CD8-positive, alpha-beta memory T cell (primary cell): ENCODE data around the gene MIOX. TPM values are rescaled to one million over a fixed set of nuclear protein-coding genes. Genes with fewer than 3 reads are reported as not detected.

Source experiments
- CTCF ChIA-PET: fragments of 350-600 bp; sonication (Branson Sonifier 250); formaldehyde crosslinking; loops from one replicate; lab custom pipeline; 2021; ENCODE audit warnings: antibody characterized with exemption; lab: Charles Lee
- POLR2A ChIA-PET: fragments of 350-600 bp; sonication (Branson Sonifier 250); formaldehyde crosslinking; loops from one replicate; lab custom pipeline; 2021; ENCODE audit warnings: antibody characterized with exemption; lab: Charles Lee
- DNase-seq, 5 donors: peaks; one replicate each; pipeline versions ENCODE4 v3.0.0 to v3.0.0-alpha.2; 2020 to 2022; ENCODE audit warnings: mixed read lengths in 1 of 5
- H3K27ac ChIP-seq: one replicate; pipeline ENCODE4 v1.7.0; 2013; ENCODE audit warnings: low read depth, mild to moderate bottlenecking, low read length, moderate library complexity
- H3K27me3 ChIP-seq: 2 replicates; pipeline ENCODE4 v1.7.0; 2013; ENCODE audit warnings: low read length, mild to moderate bottlenecking; ENCODE audit not compliant: insufficient read depth, poor library complexity, severe bottlenecking
- H3K36me3 ChIP-seq: 2 replicates; pipeline ENCODE4 v1.7.0; 2013; ENCODE audit warnings: mild to moderate bottlenecking, low read length, moderate library complexity; ENCODE audit not compliant: insufficient read depth
- H3K4me1 ChIP-seq: 2 replicates; pipeline ENCODE4 v1.7.0; 2013; ENCODE audit warnings: mild to moderate bottlenecking, low read length, moderate library complexity; ENCODE audit not compliant: insufficient read depth
- H3K4me3 ChIP-seq: 2 replicates; pipeline ENCODE4 v1.7.0; 2013; ENCODE audit warnings: mild to moderate bottlenecking, low read length
- H3K9me3 ChIP-seq: 2 replicates; pipeline ENCODE4 v1.7.0; 2013; ENCODE audit warnings: mild to moderate bottlenecking, low read length
- H3K27ac Mint-ChIP-seq, 8 donors: one replicate each; pipeline ENCODE4 v1.8.0; 2020 to 2021; ENCODE audit warnings: mixed read lengths in 8 of 8, mild to moderate bottlenecking in 6 of 8, inconsistent platforms in 3 of 8, moderate library complexity in 3 of 8
- H3K27me3 Mint-ChIP-seq, 2 donors: one replicate each; pipeline ENCODE4 v1.8.0; 2020 to 2021; ENCODE audit warnings: mixed read lengths in 2 of 2, mild to moderate bottlenecking in 1 of 2, moderate library complexity in 1 of 2
- H3K36me3 Mint-ChIP-seq, 3 donors: one replicate each; pipeline ENCODE4 v1.8.0; 2020 to 2021; ENCODE audit warnings: mixed read lengths in 3 of 3, inconsistent platforms in 1 of 3, mild to moderate bottlenecking in 1 of 3
- H3K4me1 Mint-ChIP-seq, 3 donors: one replicate each; pipeline ENCODE4 v1.8.0; 2020 to 2021; ENCODE audit warnings: mixed read lengths in 3 of 3, inconsistent platforms in 1 of 3, mild to moderate bottlenecking in 1 of 3
- H3K4me3 Mint-ChIP-seq, 7 donors: one replicate each; pipeline ENCODE4 v1.8.0; 2020 to 2021; ENCODE audit warnings: mixed read lengths in 7 of 7, mild to moderate bottlenecking in 6 of 7, moderate library complexity in 4 of 7, inconsistent platforms in 2 of 7
- H3K9me3 Mint-ChIP-seq, 5 donors: one replicate each; pipeline ENCODE4 v1.8.0; 2020 to 2022; ENCODE audit warnings: mixed read lengths in 5 of 5, mild to moderate bottlenecking in 3 of 5, moderate library complexity in 2 of 5, inconsistent platforms in 1 of 5
- polyA plus RNA-seq: library from polyadenylated mRNA; unstranded; fragments of 300-500 nt; fragmentation: Illumina TruSeq; gene quantifications from one replicate; pipeline ENCODE4 v1.2.3, GENCODE V29; 2021
- total RNA-seq, 2 experiments: library from RNA; stranded (reverse); gene quantifications; one replicate each; pipeline ENCODE4 v1.2.3, GENCODE V29; 2021

Gene MIOX
- total and polyA plus RNA-seq, 3 experiments from 2014 or later = 0.31 TPM; not detected in 2

- Histone ChIP-seq H3K9me3 (no peaks in the 10 kb centered on the region), H3K27me3 (no peaks in the 10 kb centered on the region), H3K4me1 (peaks cover 16% of the 10 kb centered on the region), H3K27ac (no peak overlapping the region), H3K4me3 (no peak overlapping the region), H3K36me3 (peaks cover 57% of the 10 kb centered on the region)
- no peak for DNase-seq
- Mint-ChIP-seq H3K4me1 (peaks cover 14 to 30% (median 17%) of the 10 kb centered on the region in 3 donors), H3K36me3 (peaks cover 0 to 87% (median 7%) of the 10 kb centered on the region in 3 donors), H3K27ac (no peak overlapping the region), H3K9me3 (no peaks in the 10 kb centered on the region), H3K4me3 (no peak overlapping the region), H3K27me3 (no peaks in the 10 kb centered on the region)
- ChIA-PET POLR2A (no interaction called here), CTCF (no interaction called here)
These were observed 22.2 kb upstream of the MIOX start for GRCh38 chr22:50464451-50464850.

DNA sequence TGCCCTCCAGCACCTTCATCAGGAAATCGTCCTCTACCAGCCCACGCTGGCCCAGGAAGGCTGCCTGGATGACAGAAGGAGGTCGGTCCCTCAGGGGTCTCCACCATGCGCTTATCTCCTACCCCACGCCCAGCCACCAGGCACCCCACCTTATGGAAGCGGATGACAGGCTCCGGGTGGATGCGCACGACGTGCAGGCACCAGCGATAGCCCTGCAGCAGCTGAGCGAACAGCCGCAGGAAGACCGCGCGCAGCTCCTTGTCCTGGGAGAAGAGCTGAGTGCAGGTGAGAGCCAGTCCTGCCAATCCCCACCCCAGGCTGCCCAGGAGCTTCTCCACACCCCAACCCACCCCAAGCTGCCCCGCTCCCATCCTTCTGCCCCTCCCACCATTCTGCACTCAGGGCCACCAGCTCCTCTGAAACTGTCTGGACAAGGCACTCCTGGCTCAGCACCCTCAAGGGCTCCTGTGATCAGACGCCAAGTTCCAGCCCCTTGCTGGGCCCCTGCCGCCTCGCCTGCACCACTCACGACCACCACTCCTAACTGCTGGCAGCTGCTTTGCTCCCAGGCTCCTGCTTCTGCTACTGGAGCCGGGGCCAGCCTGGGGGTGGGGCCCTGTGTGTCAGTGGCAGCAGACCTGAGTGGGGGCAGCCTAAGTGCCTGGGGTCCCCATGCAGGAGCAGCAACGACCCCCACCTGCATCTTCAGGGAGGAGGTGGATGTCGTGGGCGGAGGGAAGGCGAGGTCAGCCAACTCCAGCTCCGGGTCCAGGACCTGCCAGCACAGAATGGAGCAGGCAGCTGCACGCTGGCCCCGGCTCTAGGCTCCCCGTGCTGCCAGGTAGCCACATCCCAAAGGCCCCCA is 21.4 kb upstream of the MIOX start:
- Histone ChIP-seq H3K27me3 (no peaks in the 10 kb centered on the region), H3K36me3 (peaks cover 50% of the 10 kb centered on the region), H3K4me1 (peaks cover 21% of the 10 kb centered on the region), H3K27ac (no peak overlapping the region), H3K9me3 (no peaks in the 10 kb centered on the region), H3K4me3 (no peak overlapping the region)
- Mint-ChIP-seq H3K27ac (no peak overlapping the region), H3K36me3 (peaks cover 0 to 80% (median 7%) of the 10 kb centered on the region in 3 donors), H3K27me3 (no peaks in the 10 kb centered on the region), H3K4me3 (no peak overlapping the region), H3K9me3 (no peaks in the 10 kb centered on the region), H3K4me1 (peaks cover 23 to 38% (median 25%) of the 10 kb centered on the region in 3 donors)
- DNase-seq = no peak
- CTCF ChIA-PET = no interaction called here
- POLR2A ChIA-PET = interaction anchor here (1.8 kb wide), 1 partner anchor 20 kb away, joined by 3 read pairs; no protein-coding TSS in a partner anchor

- POLR2A ChIA-PET = no interaction called here
- CTCF ChIA-PET = no interaction called here
- Histone ChIP-seq H3K9me3 (no peaks in the 10 kb centered on the region), H3K36me3 (peaks cover 38% of the 10 kb centered on the region), H3K27ac (no peak overlapping the region), H3K4me3 (no peak overlapping the region), H3K27me3 (no peaks in the 10 kb centered on the region), H3K4me1 (peaks cover 41% of the 10 kb centered on the region)
- peak overlapping the region in 4 of 8 donors; percentile 87 to 96 (median 93) for H3K27ac Mint-ChIP-seq
- peaks cover 42 to 59% (median 45%) of the 10 kb centered on the region in 3 donors for H3K4me1 Mint-ChIP-seq
- H3K27me3 Mint-ChIP-seq = no peaks in the 10 kb centered on the region
- H3K9me3 Mint-ChIP-seq = no peaks in the 10 kb centered on the region
- no peak for DNase-seq
- peaks cover 0 to 61% (median 7%) of the 10 kb centered on the region in 3 donors for H3K36me3 Mint-ChIP-seq
- H3K4me3 Mint-ChIP-seq = peak overlapping the region in 1 of 7 donors; percentile 14
These were observed 19.3 kb upstream of the MIOX start for GRCh38 chr22:50467341-50467740.

GRCh38 chr22:50467773-50468440 is 18.8 kb upstream of the MIOX start:
- peak in 1 of 5 donors; percentile 34 for DNase-seq
- H3K36me3 Mint-ChIP-seq = peaks cover 0 to 56% (median 7%) of the 10 kb centered on the region in 3 donors
- Histone ChIP-seq H3K27ac (no peak overlapping the region), H3K27me3 (no peaks in the 10 kb centered on the region), H3K36me3 (peaks cover 36% of the 10 kb centered on the region), H3K4me1 (peaks cover 47% of the 10 kb centered on the region), H3K9me3 (no peaks in the 10 kb centered on the region), H3K4me3 (no peak overlapping the region)
- no peaks in the 10 kb centered on the region for H3K27me3 Mint-ChIP-seq
- ChIA-PET CTCF (interaction anchor here (3.6 to 6.1 kb wide), 2 partner anchors 29 to 58 kb away, joined by 19 to 45 read pairs; partner anchors contain the start of gene SCO2), POLR2A (interaction anchor here (1.0 to 2.6 kb wide), 2 partner anchors 11 to 18 kb away, joined by 4 to 7 read pairs; no protein-coding TSS in a partner anchor)
- no peaks in the 10 kb centered on the region for H3K9me3 Mint-ChIP-seq
- H3K4me1 Mint-ChIP-seq = peaks cover 47 to 64% (median 51%) of the 10 kb centered on the region in 3 donors
- peak overlapping the region in 4 of 7 donors; percentile 38 to 98 (median 52) for H3K4me3 Mint-ChIP-seq
- H3K27ac Mint-ChIP-seq = peak overlapping the region in 5 of 8 donors; percentile 87 to 97 (median 94)

DNA sequence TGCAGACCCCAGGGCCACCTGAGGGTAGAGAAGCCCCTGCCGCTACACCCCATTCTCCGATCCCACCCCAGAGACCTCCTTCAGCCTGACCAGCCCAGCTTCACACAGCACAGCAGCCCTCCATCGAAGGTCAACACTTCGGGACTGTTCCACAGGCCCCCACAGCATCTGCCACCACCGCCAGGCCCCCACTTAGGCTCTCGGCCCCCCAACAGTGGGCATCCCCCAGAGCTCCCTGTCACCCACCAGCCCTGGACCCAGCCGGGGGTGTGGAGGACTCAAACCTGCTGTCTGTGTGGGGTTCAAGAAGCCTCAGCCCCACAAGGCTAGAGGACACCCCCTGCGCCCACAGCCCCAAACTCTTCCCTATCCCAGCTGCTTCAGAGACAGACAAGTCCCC is 18.0 kb upstream of the MIOX start:
- no peak for DNase-seq
- Histone ChIP-seq H3K36me3 (peaks cover 31% of the 10 kb centered on the region), H3K27ac (peak overlapping the region; percentile 51), H3K4me1 (peaks cover 54% of the 10 kb centered on the region), H3K4me3 (peak overlapping the region; percentile 63), H3K9me3 (no peaks in the 10 kb centered on the region), H3K27me3 (no peaks in the 10 kb centered on the region)
- peak overlapping the region; percentile 49 to 98 (median 82) for H3K4me3 Mint-ChIP-seq
- peaks cover 54 to 72% (median 58%) of the 10 kb centered on the region in 3 donors for H3K4me1 Mint-ChIP-seq
- ChIA-PET POLR2A (interaction anchor here (1.0 to 2.6 kb wide), 3 partner anchors 10 to 30 kb away, joined by 4 to 8 read pairs (median 7); no protein-coding TSS in a partner anchor), CTCF (interaction anchor here (1.7 to 6.1 kb wide), 4 partner anchors 11 to 58 kb away, joined by 5 to 45 read pairs (median 12); partner anchors contain the start of gene SCO2)
- peaks cover 0 to 55% (median 5%) of the 10 kb centered on the region in 3 donors for H3K36me3 Mint-ChIP-seq
- no peaks in the 10 kb centered on the region for H3K9me3 Mint-ChIP-seq
- no peaks in the 10 kb centered on the region for H3K27me3 Mint-ChIP-seq
- H3K27ac Mint-ChIP-seq = peak overlapping the region; percentile 78 to 99 (median 94)

GRCh38 chr22:50469377-50470305 is 17.0 kb upstream of the MIOX start:
- Histone ChIP-seq H3K27me3 (no peaks in the 10 kb centered on the region), H3K4me1 (peaks cover 59% of the 10 kb centered on the region), H3K27ac (peak overlapping the region; percentile 51), H3K4me3 (peak overlapping the region; percentile 63), H3K36me3 (peaks cover 28% of the 10 kb centered on the region), H3K9me3 (no peaks in the 10 kb centered on the region)
- H3K36me3 Mint-ChIP-seq = peaks cover 0 to 50% (median 2%) of the 10 kb centered on the region in 3 donors
- H3K27ac Mint-ChIP-seq = peak overlapping the region; percentile 78 to 99 (median 97)
- ChIA-PET CTCF (interaction anchor here (0.6 to 6.1 kb wide), 19 partner anchors 10 to 249 kb away, joined by 3 to 45 read pairs (median 4); partner anchors contain the start of genes LMF2, NCAPH2, SCO2 and TYMP), POLR2A (interaction anchor here (1.0 to 2.6 kb wide), 11 partner anchors 10 to 152 kb away, joined by 3 to 18 read pairs (median 7); partner anchors contain the start of genes ADM2, LMF2, NCAPH2 and SCO2)
- H3K27me3 Mint-ChIP-seq = no peaks in the 10 kb centered on the region
- H3K4me1 Mint-ChIP-seq = peaks cover 60 to 78% (median 64%) of the 10 kb centered on the region in 3 donors
- DNase-seq = peak; percentile 97 to 100 (median 98)
- H3K4me3 Mint-ChIP-seq = peak overlapping the region; percentile 79 to 98 (median 83)
- H3K9me3 Mint-ChIP-seq = no peaks in the 10 kb centered on the region
